HG02943 (cell line): Measurements from ENCODE around the gene MEIKIN.

Experiments used
- ATAC-seq: cut with Tn5 transposase; IDR thresholded peaks from one replicate; pipeline ENCODE4 v1.9.1; 2021; ENCODE audit warnings: mild to moderate bottlenecking, low read depth, moderate library complexity; ENCODE audit not compliant: unreplicated experiment

The MEIKIN gene, protein sequence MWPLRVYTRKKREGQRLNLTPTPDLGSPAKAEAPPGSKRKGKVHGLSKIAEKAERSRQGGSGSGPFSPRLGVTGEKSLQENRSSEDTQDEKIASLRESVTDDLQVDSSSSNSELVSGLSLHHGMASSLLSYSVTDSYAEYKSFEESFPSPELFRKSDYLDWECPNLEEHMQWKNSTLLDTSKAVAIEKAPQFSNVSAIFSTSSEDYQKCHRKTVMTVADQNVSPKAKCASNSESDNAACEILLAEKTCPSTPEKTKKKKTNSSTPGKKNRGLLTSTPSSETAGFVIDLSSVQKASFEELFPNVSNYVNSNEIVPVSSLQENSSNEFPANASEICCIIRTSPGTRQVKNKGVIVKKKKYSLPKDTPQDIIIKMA

DNA sequence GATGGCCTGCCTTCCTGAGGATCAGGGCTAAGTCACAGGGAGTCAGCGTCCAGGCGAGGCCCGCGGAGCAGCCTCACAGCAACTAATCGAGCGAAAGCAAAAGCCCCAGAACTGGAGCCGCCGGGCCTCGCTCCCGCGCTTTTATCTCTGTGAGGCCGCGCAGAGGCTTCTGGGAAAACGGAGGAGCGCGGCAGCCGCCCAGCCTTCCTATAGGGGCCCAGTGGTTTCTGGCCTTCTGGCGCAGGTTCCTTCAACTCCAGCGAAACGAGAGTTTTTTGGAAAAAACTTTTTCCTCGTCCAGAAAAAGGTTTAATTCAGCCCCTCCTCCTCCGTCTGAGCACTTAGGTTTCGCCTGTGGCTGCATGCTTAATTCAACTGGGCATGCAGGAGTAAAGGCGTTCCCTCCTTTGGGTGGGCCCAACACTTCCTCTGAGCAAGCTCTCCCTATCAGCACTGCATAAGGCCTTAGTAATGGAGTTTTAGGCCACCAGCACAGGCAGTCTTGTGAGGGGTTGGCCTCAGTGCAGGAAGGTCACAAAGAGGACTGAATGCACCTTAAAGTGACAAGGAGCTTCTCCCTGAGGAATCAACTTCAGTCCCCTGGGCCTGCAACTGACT, at the start of gene MEIKIN:
MEIKIN (minus strand) TSS at position 113 of the 618 bp plus-strand sequence. CDS start 158 bp downstream, outside the sequence.
- ATAC-seq, result no peak

DNA sequence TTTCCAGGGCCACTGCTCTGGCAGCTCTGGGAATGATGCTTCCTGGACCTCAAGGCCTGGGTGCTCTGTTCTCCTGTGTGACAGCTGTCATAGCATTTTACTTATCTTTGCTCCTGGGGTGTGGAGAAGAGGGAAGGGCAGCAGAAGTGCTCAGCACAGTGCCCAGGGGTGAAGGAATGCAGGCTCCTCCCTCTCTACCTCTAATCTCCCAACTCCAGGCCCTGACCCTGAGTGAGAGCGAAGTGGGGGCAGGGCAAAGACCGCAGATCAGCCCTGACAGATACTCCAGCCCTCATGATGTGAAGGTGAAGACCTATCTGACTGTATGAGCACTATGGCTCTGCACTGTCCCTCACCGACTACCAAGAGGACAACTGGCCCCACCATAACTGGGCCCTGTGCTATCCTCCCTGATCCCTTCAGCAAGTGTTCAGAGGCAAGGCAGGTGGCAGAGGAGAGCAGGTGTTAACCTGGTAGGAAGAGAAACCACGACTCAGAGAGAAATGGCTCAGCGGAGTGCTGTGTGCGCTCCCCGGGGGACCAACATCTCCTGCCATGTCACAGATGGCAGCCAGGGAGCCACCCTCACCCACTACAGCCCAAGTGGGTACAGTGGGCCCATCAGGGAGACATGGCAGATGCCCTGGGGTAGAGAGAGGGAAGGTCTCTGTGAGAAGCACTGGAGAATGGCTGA, 49.2 kb upstream of the MEIKIN start:
- ATAC-seq, result no peak

DNA sequence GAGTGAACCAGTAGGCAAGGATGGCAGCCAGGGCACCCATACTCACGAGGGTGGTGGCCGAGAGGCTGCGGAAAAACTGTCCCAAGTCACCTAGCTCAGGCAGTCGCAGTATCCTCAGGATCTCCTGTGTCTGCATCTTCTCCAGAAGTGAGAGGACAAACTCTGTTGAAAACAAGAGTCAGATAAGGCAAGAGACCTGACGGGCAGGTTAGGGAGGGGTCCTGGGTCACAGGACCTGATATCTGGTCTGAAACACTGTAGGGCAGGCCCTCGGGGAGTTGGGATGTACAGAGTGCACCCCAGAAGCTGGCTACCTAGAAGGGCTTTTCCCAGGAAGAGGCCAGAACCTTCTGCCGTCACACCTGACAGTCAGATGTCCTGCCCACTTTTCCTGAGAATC, 48.6 kb upstream of the MEIKIN start:
- no peak for ATAC-seq

DNA sequence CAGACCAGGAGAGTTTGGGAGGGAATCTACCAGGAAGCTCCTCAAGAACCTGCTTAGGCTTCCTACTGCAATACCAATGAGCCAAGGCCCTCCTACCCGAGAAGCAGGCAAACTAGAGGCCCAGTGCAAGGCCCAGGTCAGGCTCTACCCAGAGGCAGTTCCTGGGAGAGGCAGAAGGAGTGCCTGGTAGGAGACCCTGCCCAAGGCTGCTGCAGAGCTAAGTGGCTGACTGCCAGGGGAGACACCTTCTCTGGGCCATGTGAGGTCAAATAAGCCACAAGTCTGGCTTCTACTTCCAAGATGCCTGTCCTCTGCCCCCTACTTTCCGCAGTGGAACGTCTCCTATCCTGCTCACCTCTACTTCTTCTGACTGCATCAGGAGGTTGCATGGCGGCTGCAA, 48.2 kb upstream of the MEIKIN start:
- ATAC-seq, result no peak

DNA sequence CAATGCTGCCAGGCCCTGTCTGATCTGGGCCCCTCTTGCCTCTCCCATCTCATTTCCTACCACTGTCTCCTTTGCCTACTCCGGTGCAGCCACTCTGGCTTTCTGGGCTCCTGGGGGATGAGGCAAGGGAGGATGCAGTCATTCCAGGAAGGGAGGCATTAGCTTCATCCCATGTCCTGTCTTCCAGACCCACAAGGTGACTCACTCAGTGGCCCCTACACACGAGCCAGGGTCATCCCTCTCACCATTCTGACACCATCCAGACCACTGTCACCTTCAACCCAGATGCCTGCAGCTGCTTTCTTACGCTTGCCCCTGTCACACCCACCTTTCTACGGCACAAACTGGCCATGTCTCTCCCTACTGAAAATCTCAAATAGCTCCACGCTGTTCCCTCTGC, 46.9 kb upstream of the MEIKIN start:
- no peak for ATAC-seq

DNA sequence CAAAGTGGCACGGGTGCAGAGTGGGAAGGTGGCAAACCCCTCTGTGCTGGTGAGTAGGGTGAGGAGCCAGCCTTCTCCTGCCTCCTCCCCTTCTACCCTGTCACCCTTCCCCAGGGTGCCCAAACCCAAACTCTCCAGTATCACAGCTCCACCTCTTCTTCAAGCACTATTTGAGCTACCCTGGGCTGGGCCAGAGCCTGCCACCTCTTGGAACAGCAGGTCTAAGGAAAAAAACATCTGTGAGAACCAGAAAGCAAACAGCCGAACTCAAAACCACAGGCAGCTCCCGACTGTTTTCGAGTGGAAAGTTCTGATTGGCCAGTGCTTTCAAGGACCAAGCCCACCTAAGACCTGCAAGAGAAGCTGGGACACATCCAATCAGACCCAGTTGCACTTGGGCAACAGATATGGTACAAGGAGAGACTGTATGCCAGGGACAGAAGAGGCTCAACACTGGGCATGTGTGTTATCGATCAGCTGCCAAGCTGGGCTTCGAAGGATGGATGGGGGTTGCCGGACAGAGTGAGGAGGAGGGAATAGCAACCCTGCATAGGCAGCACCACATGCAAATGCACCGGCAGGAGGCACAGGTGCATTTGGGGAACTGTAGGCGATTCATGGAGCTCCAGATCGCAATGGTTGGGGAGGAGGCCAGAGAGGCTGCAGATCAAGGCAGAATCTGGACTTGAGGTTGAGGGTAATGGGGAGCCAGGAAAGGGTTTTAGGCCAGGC, 46.3 kb upstream of the MEIKIN start:
- ATAC-seq, result no peak

DNA sequence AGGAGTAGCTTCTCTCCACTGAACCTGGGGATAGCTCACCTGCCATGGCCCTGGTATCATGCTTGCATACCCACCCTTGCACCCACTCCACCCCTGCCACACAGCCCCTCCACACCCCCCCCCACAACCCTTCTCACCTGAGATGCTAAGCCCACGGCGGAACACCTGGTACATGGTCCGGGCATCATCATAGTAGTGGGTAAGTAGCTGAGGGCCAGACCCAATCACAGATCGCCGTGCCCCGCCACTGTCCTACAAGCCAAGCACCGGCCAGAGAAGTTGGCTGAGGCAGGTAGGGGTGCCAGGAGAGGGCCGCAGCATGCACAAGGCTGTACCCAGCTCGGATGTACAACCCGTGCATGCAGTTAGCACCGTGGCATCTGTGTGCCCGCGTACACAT, 45.3 kb upstream of the MEIKIN start:
- no peak for ATAC-seq

DNA sequence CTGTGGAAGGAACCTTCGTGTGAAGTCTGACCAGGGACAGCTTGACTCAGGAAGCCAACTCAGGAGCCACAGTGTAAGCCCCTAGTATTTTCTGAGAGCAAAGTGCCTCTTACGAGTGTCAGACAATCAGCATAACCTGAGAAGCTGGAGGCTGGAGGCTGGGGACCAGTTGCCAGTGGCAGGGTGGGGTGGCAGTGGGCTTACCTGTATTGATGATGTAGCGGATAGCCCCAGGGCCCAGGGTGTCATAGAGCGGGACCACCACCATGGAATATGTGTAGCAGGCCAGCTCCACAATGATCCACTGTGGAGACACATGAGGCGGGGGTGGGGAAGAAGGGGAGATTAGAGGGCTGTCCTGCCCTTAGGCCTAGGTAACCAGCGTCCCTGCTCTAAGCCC, 43.1 kb upstream of the MEIKIN start:
- no peak for ATAC-seq

DNA sequence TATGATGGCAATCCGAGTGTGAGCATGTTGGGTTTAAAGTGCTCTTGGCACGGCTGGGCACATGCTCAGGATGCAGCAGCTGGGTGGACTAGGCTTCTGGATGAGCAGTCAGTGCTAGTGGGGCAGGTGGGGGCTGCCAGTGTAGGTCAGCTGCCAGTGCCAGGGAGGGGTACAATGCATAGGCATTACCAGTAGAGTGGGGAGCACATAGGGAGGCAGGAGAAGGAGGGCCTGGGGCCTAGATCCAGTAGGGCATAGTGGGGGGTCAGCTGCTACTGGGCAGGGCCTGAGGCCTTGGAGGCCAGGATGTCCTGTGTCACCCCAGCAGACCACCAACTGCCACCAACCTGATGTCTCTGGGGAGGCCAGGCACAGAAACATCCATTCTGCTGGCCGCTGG, 41.8 kb upstream of the MEIKIN start:
- ATAC-seq, result no peak

DNA sequence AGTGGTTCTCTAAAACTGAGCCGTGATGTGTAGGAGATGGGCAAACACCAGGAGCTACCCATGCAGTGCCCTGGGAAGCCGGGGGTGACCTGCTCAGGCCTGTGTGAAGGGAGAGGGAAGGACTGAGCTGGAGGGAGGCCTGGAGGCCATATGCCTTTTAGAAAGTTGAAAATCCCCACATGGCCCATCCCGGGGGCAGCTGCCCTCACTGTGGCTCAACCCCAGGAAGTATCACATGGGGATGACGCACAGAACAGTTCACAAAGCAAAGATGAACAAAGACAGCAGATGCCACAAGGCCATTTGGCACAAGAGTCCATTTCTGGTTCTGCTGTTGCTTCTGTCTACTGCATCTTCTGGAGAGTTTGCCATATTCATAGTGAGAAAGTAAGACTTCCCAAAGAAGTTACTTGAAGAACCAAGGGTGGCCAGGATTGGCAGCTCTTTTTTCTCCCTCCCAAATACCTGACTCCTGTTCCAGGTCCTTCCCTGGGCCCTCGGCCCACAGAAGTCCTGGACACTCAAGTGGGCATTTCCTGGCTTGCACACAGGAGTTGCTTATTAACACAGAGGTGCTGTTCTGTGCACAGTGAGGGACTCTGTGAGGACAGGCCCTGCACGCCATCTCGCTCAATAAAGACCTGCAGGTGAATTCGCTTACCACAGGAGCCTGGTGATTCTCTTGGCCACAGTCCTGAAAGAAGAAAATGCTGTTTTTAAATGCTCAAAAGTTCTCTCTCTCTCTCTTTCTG, 40.9 kb upstream of the MEIKIN start:
- ATAC-seq, result no peak

DNA sequence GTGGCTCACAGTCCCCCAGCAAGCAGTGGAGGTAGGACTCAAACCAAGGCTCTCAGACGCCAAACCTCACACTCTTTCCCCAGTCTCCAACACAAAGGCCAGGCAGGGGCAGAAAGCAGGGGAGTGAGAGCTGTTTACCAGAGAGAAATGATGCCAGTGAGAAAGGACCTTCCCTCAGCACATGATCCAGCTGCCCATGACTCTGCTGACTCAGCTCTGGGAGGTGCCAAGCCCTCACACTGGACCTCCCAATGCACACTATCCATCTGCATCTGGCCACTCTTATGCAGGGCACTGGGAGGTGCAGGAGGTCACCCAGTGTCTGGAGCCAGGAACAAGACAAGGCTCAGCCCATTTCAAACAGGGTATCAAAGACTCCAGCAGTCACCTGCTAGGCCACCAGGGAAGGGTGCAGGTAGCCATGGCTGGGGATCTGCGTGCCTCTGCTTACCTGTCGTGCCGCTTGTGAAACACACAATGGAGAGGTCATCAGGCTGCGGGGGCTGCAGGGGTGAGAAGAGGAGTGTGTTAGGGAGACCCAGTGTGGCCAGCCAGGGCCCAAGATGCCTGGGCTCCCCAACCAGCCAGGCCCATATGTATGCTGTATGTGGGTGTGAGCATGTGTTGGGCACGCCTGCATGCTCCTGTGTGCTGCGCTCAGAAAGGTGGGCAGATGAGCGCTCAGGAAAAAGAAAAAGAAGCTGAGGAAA, 39.6 kb upstream of the MEIKIN start:
- no peak for ATAC-seq

DNA sequence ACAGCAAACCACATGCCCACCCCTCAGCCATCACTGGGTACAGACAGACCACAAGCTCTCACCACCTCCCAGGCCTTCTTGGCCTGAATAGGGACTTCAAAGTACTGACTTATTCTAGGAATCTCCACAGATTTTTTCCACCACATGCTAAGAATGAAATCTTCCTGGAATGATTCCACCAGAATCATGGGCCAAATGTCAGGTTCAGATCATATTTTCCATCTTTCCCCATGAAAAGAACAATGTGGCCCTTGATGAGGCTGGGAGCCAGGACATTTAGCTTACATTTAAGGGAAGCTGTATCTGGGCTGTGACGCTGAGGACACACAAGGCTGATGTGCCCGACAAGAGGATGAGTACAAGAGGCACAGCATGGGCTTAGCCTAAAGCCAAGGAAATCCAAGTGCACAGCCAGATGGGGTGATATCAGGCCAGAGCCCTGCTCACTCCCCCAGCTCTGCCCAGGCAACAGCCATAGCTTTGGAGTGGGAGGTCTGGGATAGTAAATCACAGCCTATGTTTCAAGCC, 37.8 kb upstream of the MEIKIN start:
- ATAC-seq, result no peak

DNA sequence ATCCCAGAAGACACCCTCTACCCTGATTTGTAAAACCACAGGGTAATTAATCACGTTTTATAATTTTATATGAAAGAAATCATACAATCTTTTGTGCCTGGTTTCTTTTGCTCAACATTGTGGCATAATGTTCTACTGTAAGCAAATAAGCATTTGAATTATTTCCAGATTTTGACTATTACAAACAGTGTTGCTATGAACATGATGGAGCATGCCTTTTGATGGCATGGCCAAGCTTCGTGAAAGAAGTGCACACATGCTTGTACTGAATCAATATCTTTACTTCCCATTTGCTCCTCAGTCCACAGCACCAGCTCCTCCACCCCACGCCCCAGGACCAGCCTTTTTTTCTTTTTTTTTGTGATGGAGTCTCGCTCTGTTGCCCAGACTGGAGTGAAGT, 36.1 kb upstream of the MEIKIN start:
- ATAC-seq, result no peak

DNA sequence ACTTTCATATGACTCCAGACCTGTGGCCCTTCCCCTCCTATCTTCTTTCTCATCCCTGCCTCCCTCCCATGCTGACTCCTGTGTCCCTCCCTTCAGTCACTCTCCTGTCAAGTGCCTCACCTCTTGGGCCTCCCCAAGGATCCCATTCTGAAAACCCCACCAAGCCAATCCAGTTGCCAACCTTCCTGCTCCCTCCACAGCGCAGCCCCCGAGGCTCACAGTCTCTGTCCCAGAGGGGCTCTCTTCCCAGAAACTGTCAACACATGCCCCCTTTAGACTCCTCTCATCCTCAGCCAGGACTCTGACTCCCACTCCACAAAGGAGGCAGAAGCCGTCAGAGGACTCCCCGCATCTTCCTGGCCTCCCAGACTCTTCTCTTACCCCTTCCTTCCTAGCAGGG, 35.2 kb upstream of the MEIKIN start:
- no peak for ATAC-seq

DNA sequence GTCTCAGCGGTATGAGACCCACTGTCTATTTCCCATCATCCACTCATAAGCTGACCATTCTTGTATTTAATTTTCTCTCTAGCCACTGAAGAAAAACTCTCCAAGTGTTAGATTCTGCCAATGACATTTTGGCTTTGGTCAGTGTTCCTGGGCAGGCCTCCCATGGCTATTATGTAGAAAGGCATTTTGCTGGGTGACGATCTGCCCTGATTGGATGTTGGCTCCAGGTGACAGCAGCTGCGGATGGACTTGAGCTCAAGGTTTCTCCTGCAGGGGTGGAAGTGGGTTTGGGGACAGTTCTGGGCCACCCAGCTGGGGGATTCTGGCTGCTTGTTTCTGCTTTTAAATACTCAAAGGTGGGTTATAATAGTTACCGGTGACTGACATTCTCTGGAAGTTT, 34.4 kb upstream of the MEIKIN start:
- no peak for ATAC-seq

DNA sequence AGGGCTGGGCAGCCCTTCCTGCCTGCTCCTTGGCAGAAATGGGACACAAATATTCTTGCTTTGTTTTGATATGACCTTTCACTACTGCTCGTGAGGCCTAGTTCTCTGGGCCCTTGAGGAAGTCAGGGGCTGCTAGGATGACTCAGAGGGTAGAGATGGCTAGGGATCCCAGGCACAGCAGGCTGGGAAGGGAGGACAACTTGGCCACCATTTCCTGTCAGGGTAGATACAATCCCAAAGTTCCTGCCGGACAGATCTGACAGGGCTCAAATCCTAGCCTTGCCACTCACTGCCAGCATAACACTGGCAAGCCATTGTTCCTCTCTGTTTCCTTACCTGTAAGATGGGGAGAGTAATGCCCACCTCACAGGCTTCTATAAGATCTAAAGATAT, 31.7 kb upstream of the MEIKIN start:
- ATAC-seq, result no peak

DNA sequence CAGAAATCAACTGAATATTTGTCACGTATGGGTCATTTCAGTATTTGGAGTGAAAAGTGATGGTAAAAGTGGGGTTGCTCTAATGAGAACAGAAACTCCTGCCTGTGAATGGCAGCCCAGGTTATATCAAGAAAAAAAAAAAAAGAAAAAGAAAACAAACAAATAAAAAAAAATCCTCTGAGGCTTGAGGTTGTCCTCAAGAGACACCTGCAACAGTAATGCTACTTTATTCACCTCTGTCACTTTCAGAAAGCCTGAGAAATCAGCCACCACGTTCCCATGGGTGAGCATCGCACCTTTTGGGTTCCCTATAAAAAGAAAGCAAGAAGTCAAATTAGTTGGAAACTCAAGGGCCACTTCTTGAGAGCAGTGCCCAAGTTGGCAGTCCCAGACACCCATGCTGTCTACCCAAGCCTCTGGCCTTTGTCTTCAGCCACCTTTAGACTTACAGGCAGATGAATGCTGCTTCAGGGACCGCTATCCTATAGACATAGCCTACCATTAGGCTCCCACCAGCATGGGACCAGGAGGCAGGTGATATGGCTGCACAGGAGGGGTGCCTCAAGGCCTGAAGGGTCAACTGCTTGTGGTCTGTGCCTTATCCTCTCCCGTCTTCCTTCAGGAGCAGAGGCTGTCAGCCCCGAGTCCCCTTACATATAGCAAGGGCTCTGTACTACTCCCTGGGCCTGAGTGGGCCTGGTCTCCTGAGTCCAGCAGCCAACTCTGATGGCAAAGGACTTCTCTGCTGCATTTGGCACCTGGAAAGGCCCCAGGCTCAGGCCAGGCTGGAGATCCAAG, 31.1 kb upstream of the MEIKIN start:
- ATAC-seq, result no peak

DNA sequence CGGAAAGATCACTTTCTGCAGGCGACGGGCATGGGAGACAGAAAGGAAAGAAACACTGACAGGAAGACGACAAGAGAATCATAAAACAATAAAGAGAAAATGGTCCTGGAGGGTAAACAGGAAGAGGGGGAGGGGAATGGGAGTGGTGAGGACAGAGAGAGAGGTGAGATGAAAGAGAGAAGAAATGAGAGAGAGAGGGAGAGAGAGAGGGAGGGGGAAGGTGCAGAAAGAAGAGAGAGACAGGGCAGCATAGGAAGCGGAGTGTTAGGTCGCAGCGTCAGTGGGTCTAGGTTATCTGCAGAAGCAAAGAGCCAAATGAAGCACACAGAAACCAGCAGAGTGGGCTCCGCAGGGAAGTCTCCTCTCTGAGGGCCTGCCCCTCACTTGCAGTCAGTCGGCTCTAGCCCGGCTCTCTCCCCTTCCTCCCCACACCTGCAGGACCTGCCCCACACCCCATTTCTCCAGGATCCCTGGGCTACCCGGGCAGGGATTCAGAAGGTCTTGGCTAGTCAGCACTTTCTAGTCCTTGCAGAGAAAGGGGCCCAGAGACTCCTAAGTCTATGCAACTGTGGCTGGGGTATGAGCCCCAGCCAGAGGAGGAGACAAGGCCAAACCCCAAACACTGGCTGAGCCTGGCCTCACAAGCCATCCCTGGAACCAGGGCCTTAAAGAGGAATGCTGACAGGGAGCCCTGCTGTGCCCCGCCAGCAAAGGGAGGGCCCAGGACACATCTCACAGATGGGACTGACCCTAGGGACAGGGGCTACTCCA, 29.7 kb upstream of the MEIKIN start:
- no peak for ATAC-seq
